ENCODE results near the gene RAB3GAP1. TPM values are rescaled to one million over a fixed set of nuclear protein-coding genes. Genes with fewer than 3 reads are reported as not detected.
A peak's percentile ranks its signal among the peaks of the same experiment; 100 is the strongest.
"Not testable (repeated sequence)": the region's sequence is repeated elsewhere in the genome, so short reads cannot be mapped to it uniquely, and the experiment has no call there.

Gene RAB3GAP1
- total RNA-seq, 2 donors from 2014 or later: 34.3 to 47.9 TPM

- intact Hi-C loops (cut with DNase I): no loop called here
- DNase-seq: no peak
- TF ChIP-seq CTCF (IDR thresholded peaks at IDR 0.05): no peak
- H3K36me3 ChIP-seq: no peaks in the 10 kb centered on the region
- no peaks in the 10 kb centered on the region for H3K27me3 ChIP-seq
- H3K27ac ChIP-seq: no peak overlapping the region
- no peaks in the 10 kb centered on the region for H3K4me1 ChIP-seq
- no peaks in the 10 kb centered on the region for H3K9me3 ChIP-seq
- no peak overlapping the region for H3K9ac ChIP-seq (ENCODE audit: low read depth in 2 of 2, low read length in 2 of 2)
- H3K4me3 ChIP-seq: no peak overlapping the region
Measured at GRCh38 chr2:135072125-135072997, 20.3 kb downstream of the RAB3GAP1 start.

GRCh38 chr2:135074216-135074615, 22.1 kb downstream of the RAB3GAP1 start:
- intact Hi-C loops (cut with DNase I): no loop called here
- DNase-seq: peak; percentile 61
- Histone ChIP-seq H3K27ac (peak overlapping the region; percentile 46), H3K4me3 (no peak overlapping the region), H3K36me3 (no peaks in the 10 kb centered on the region), H3K4me1 (no peaks in the 10 kb centered on the region), H3K9me3 (no peaks in the 10 kb centered on the region), H3K9ac (ENCODE audit: low read depth in 2 of 2, low read length in 2 of 2) (peak overlapping the region in 1 of 2 donors; percentile 13), H3K27me3 (no peaks in the 10 kb centered on the region)
- no peak for TF ChIP-seq CTCF (IDR thresholded peaks at IDR 0.05)

- no peak for DNase-seq
- H3K9me3 ChIP-seq: no peaks in the 10 kb centered on the region
Measured at GRCh38 chr2:135076556-135076955, 24.5 kb downstream of the RAB3GAP1 start.

GRCh38 chr2:135078417-135078816, 26.3 kb downstream of the RAB3GAP1 start:
- TF ChIP-seq CTCF (IDR thresholded peaks at IDR 0.05): no peak
- intact Hi-C loops (cut with DNase I): no loop called here

More at GRCh38 chr2:135076556-135076955, 24.5 kb downstream of the RAB3GAP1 start:
- no peak overlapping the region for H3K27ac ChIP-seq
- intact Hi-C loops (cut with DNase I): no loop called here
- TF ChIP-seq CTCF (IDR thresholded peaks at IDR 0.05): no peak
- H3K9ac ChIP-seq (ENCODE audit: low read depth in 2 of 2, low read length in 2 of 2): no peak overlapping the region
- no peaks in the 10 kb centered on the region for H3K4me1 ChIP-seq
- H3K4me3 ChIP-seq: no peak overlapping the region
- H3K36me3 ChIP-seq: no peaks in the 10 kb centered on the region
- H3K27me3 ChIP-seq: no peaks in the 10 kb centered on the region

GRCh38 chr2:135086222-135086621, 34.1 kb downstream of the RAB3GAP1 start:
- H3K4me3 ChIP-seq: no peak overlapping the region
- no peak for DNase-seq
- TF ChIP-seq CTCF (IDR thresholded peaks at IDR 0.05): no peak
- no peaks in the 10 kb centered on the region for H3K36me3 ChIP-seq
- H3K9me3 ChIP-seq: no peaks in the 10 kb centered on the region
- no peaks in the 10 kb centered on the region for H3K4me1 ChIP-seq
- no peak overlapping the region for H3K9ac ChIP-seq (ENCODE audit: low read depth in 2 of 2, low read length in 2 of 2)
- H3K27ac ChIP-seq: no peak overlapping the region
- no peaks in the 10 kb centered on the region for H3K27me3 ChIP-seq
- intact Hi-C loops (cut with DNase I): no loop called here

More at GRCh38 chr2:135078417-135078816, 26.3 kb downstream of the RAB3GAP1 start:
- DNase-seq: no peak
- Histone ChIP-seq H3K4me1 (no peaks in the 10 kb centered on the region), H3K36me3 (no peaks in the 10 kb centered on the region), H3K4me3 (no peak overlapping the region), H3K27me3 (no peaks in the 10 kb centered on the region), H3K9ac (ENCODE audit: low read depth in 2 of 2, low read length in 2 of 2) (no peak overlapping the region), H3K27ac (no peak overlapping the region), H3K9me3 (no peaks in the 10 kb centered on the region)

- DNase-seq; H3K4me1 ChIP-seq; H3K27me3 ChIP-seq; H3K27ac ChIP-seq; intact Hi-C loops (cut with DNase I); H3K4me3 ChIP-seq; H3K9ac ChIP-seq (ENCODE audit: low read depth in 2 of 2, low read length in 2 of 2); H3K36me3 ChIP-seq; H3K9me3 ChIP-seq: not testable (repeated sequence)
Measured at GRCh38 chr2:135089597-135089996, 37.5 kb downstream of the RAB3GAP1 start.
